ENCODE data around the gene ADH6.
"Not testable (repeated sequence)": the region's sequence is repeated elsewhere in the genome, so short reads cannot be mapped to it uniquely, and the experiment has no call there.

The ADH6 gene

GRCh38 chr4:99219072-99219471 is at the start of gene ADH6:
Gene ADH6, minus strand, starts transcription at chr4:99219246. Its CDS starts 94 bp downstream, at chr4:99219152.
- DNase-seq (ENCODE audit: low spot score): no peak

DNA sequence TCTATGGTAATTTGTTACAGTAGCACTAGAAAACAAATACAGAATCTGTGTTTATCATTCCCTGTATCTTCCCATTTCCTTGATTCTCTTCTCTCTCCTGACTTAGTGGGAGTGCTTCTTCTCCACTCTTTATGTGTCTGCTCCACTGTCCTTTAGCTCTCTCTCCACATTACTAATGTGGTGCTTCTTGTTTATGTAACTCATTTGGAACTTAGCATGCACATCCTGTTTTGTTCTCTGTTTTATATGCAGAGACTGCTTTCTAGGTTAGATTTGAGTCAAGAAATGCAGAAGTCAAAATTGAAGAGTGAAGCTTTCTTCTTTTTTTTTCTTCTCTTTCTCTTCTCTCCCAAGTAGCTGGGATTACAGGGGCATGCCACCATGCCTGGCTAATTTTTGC is 45.9 kb upstream of the ADH6 start:
- no peak for DNase-seq (ENCODE audit: low spot score)

GRCh38 chr4:99252746-99253145 is 33.7 kb upstream of the ADH6 start:
- no peak for DNase-seq (ENCODE audit: low spot score)

GRCh38 chr4:99248714-99249113 is 29.7 kb upstream of the ADH6 start:
- DNase-seq (ENCODE audit: low spot score): no peak

- no peak for DNase-seq (ENCODE audit: low spot score)
These were observed 16.9 kb upstream of the ADH6 start for GRCh38 chr4:99235955-99236354.

GRCh38 chr4:99234331-99235010 is 15.4 kb upstream of the ADH6 start:
- DNase-seq (ENCODE audit: low spot score): no peak

DNA sequence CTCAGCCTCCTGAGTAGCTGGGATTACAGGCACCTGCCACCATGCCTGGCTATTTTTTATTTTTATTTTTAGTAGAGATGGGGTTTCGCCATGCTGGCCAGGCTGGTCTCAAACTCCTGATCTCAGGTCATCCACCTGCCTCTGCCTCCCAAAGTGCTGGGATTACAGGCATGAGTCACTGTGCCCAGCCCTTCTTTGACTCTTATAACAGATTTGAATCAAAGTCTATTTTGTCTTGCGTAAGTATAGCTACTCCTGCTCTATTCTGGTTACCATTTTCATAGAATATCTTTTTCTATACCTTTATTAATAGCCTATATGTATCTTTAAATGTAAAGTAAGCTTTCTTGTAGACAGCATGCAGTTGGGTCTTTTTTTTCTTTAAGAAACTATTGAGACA is 14.4 kb upstream of the ADH6 start:
- not testable (repeated sequence) for DNase-seq (ENCODE audit: low spot score)

DNA sequence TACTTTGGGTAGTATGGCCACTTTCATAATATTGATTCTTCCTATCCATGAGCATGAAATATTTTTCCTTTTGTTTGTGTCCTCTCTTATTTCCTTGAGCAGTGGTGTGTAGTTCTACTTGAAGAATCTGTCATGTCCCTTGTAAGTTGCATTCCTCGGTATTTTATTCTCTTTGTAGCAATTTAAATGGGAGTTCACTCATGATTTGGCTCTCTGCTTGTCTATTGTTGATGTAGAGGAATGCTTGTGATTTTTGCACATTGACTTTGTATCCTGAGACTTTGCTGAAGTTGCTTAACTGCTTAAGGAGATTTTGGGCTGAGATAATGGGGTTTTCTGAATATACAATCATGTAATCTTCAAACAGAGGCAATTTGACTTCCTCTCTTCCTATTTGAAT is 9.7 kb upstream of the ADH6 start:
- not testable (repeated sequence) for DNase-seq (ENCODE audit: low spot score)

GRCh38 chr4:99227646-99228045 is 8.6 kb upstream of the ADH6 start:
- DNase-seq (ENCODE audit: low spot score): not testable (repeated sequence)

GRCh38 chr4:99221980-99222379 is 2.9 kb upstream of the ADH6 start:
- no peak for DNase-seq (ENCODE audit: low spot score)

- no peak for DNase-seq (ENCODE audit: low spot score)
These were observed 433 bp upstream of the ADH6 start for GRCh38 chr4:99219479-99219878.

- no peak for DNase-seq (ENCODE audit: low spot score)
These were observed 3.5 kb downstream of the ADH6 start for GRCh38 chr4:99215521-99215920.

GRCh38 chr4:99210789-99211188 is 8.3 kb downstream of the ADH6 start:
- DNase-seq (ENCODE audit: low spot score): no peak

DNA sequence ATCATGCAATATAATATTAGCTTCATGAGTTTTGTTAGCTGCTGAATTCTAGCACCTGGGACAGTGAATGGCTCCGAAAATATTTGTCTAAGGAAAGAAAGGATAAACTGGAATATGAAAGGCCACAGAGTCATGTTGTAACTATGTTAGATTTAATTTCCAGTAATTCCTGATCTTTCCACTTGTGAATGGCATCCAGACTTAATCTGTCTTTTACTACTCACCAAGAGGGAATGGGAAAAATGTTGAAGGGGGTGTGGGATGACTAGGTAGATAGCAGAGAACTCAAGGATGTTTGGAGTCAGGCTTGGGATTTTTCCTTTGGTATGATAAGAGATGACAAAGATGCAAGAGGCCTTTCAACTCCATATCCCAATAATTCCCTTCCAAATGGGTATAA is 9.4 kb downstream of the ADH6 start:
- no peak for DNase-seq (ENCODE audit: low spot score)

GRCh38 chr4:99208719-99209075 is 10.3 kb downstream of the ADH6 start:
- no peak for DNase-seq (ENCODE audit: low spot score)

- no peak for DNase-seq (ENCODE audit: low spot score)
These were observed 10.9 kb downstream of the ADH6 start for GRCh38 chr4:99207911-99208718.

DNA sequence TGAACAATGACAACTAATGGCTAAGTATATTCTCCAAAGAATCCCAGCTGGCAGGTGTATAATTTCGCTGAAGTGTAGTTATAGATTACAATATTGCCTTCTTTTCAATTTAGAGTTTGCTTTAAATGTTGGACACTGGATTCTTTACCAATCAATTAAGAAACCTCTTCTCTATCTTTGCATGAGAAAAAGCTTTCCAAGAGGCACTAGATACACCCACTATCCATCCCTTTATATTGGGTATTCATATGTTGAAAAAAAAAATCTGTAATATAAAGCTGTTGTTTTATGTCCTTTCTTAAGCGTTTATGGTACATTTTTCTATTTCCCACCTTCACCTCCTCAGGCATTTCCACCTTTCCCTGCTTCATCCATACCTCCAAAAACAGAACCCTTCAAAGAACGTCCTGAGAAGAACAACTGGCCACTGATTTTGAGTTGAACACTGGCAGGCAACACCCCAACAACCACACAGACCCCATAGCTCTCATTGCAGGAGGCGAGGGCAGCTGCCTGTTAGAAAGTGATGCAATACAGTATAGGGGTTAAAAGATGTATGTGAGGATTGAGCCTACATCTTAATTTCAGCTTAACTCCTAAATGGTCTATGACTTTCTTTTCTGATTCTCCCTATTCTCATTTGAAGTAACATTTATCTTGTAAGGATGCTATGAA is 11.8 kb downstream of the ADH6 start:
- no peak for DNase-seq (ENCODE audit: low spot score)

DNA sequence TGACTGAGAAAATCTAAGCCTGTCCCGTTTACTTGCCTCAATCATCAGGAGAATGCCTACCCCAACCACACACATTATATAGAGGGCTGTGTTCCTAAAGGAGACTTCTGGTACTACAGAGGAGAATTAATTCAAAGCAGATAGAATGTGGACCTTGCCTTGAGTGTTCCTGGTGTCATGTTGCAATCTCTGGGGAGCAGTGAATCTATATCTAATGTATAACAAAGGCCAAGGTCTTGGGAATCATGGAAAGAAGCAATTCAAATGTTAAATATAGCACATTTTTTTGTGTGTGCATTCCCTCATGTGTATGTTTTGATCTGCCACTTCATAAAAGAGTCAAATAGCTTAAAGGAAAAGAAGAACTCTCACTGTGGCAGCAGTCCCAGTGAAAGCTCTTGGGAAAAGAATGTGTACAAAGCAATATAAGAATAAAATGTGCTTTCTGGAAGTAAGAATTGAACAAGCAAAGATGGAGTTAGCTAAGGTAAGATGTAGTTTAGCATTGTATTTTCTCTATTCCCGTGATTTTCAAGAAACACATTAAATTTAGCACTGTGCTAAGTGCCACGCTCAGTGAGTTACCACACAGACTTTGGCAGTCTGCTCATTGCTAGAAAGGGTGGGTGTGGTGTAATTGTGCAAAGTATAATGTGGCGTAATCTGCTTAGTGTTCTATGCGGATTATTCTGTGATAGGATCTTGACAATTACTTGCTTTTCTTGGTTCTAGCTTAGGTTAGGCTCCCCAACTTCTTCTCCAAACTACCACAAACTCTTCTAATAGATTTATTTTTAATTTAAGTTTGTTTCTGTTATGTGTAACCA is 13.7 kb downstream of the ADH6 start:
- DNase-seq (ENCODE audit: low spot score): no peak

DNA sequence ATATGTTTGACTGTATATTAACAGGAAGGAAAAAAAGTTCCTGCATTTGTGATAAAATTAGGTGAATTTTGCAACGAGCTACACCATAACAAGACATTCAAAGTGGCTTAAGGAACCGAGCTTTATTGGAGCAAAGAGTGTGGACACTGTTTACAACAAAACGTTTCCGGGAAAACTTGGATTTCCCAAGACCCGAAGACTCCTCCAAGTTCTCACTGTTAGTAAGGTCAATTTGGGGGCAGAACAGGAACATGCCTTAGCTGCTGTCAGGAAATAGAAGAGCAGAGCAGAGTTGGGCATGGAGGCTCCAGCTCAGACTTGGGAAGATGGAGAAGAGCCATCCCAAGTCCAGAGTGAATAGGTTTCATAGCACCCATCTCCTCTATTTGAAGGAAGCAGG is 16.5 kb downstream of the ADH6 start:
- DNase-seq (ENCODE audit: low spot score): no peak

- DNase-seq (ENCODE audit: low spot score): no peak
These were observed 17.0 kb downstream of the ADH6 start for GRCh38 chr4:99202094-99202493.

DNA sequence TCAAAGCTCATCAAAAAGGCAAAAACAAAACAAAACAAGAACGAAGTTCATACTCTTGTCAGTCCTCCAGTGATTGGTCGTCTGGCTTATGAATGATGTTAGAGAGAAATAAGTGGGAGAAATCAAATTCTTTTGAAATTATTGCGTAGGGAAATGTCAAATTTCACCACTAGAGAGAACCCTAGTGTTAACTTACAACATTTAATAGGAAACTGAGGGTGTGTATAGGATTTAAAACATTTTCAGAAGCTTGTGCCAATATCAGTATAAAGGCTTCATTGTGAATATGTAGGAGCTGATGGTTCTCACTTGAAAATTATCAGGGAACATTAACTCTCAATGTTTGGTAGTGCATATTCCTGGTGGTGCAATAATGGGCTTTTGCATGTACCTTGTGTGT is 17.4 kb downstream of the ADH6 start:
- no peak for DNase-seq (ENCODE audit: low spot score)

DNA sequence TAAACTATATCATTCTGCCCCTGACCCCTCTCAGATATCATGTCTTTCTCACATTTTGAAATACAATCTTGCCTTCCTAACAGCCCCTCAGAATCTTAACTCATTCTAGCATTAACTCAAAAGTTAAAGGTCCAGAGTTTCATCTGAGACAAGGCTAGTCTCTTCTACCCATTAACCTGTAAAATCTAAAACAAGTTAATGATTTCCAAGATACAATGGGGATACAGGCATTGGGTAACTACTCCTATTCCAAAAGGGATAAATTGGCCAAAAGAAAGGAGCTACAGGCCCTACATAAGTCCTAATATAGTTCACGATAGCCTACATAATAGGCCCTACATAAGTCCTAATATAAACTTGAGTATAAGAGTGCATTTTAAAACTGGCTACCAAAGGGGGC is 18.9 kb downstream of the ADH6 start:
- DNase-seq (ENCODE audit: low spot score): no peak

Data from germinal center (tissue), 1 donor.